ENCODE results near the gene SLC35G3.
"Not testable (repeated sequence)": the region's sequence is repeated elsewhere in the genome, so short reads cannot be mapped to it uniquely, and the experiment has no call there.

SLC35G3 gene

GRCh38 chr17:35213412-35213940 is 19.3 kb upstream of the SLC35G3 start:
- Histone ChIP-seq H3K4me2 (ENCODE audit: low read length) (no peak overlapping the region), H4K20me1 (ENCODE audit: insufficient read depth, low read length) (no peaks in the 10 kb centered on the region), H3K79me2 (ENCODE audit: low read length) (no peaks in the 10 kb centered on the region), H3K9me3 (ENCODE audit: insufficient read depth, low read length) (no peaks in the 10 kb centered on the region), H3K27ac (ENCODE audit: low read length) (no peak overlapping the region), H3K4me1 (ENCODE audit: low read length) (peaks cover 39% of the 10 kb centered on the region), H3K27me3 (ENCODE audit: low read depth, low read length) (no peaks in the 10 kb centered on the region), H3K4me3 (ENCODE audit: low read length) (no peak overlapping the region), H3K9ac (ENCODE audit: low read length) (no peak overlapping the region), H3K36me3 (replicated peaks; ENCODE audit: low read depth, low read length) (no peaks in the 10 kb centered on the region), H2AFZ (ENCODE audit: low read depth, low read length) (no peak overlapping the region)
- TF ChIP-seq CTCF (IDR thresholded peaks at IDR 0.05; ENCODE audit: low read depth, low read length) (no peak), EZH2phosphoT487 (IDR thresholded peaks at IDR 0.05; ENCODE audit: low read depth) (no peak)

DNA sequence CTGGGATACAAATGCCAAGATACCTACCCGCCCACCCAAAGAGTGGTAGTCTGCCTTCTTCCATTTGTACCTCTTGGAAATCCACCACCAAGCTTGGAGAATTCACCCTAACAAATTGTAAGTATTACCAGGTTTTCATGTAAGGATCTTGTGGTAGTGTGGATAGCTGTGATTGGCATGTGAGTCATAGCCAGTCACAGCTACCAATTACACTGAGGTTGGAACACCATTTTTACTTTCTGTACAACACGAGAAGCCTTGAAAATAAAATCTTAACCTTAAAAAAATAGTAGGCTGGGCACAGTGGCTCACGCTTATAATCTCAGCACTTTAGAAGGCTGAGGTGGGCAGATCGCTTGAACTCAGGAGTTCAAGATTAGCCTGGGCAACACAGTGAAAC is 18.5 kb upstream of the SLC35G3 start:
- H3K9me3 ChIP-seq (ENCODE audit: insufficient read depth, low read length), result no peaks in the 10 kb centered on the region
- no peak overlapping the region for H3K4me3 ChIP-seq (ENCODE audit: low read length)
- TF ChIP-seq CTCF (IDR thresholded peaks at IDR 0.05; ENCODE audit: low read depth, low read length) (no peak), EZH2phosphoT487 (IDR thresholded peaks at IDR 0.05; ENCODE audit: low read depth) (no peak)
- H4K20me1 ChIP-seq (ENCODE audit: insufficient read depth, low read length), result no peaks in the 10 kb centered on the region
- peaks cover 37% of the 10 kb centered on the region for H3K4me1 ChIP-seq (ENCODE audit: low read length)
- no peaks in the 10 kb centered on the region for H3K79me2 ChIP-seq (ENCODE audit: low read length)
- no peak overlapping the region for H2AFZ ChIP-seq (ENCODE audit: low read depth, low read length)
- H3K36me3 ChIP-seq (replicated peaks; ENCODE audit: low read depth, low read length), result no peaks in the 10 kb centered on the region
- no peak overlapping the region for H3K27ac ChIP-seq (ENCODE audit: low read length)
- no peak overlapping the region for H3K4me2 ChIP-seq (ENCODE audit: low read length)
- H3K9ac ChIP-seq (ENCODE audit: low read length), result no peak overlapping the region
- no peaks in the 10 kb centered on the region for H3K27me3 ChIP-seq (ENCODE audit: low read depth, low read length)

DNA sequence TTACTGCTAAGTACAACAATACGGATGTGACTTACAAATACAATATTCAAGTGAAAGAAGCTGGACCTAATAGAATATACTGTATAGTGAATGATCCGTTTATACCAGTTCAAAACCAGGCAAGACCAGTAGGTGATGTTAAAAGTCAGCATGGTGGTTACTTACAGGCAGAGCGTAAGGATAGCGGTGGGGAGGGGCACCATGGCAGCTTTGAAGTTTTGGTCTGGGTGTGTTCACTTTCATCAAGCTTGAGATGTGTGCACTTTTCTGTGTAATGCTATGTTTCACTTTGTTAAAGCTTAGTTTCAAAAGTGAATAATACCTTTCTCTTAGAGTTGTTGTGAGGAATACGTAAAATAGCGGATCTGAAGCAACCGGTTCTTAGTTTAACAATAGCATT is 16.5 kb upstream of the SLC35G3 start:
- Histone ChIP-seq H3K27me3 (ENCODE audit: low read depth, low read length) (no peaks in the 10 kb centered on the region), H4K20me1 (ENCODE audit: insufficient read depth, low read length) (no peaks in the 10 kb centered on the region)

DNA sequence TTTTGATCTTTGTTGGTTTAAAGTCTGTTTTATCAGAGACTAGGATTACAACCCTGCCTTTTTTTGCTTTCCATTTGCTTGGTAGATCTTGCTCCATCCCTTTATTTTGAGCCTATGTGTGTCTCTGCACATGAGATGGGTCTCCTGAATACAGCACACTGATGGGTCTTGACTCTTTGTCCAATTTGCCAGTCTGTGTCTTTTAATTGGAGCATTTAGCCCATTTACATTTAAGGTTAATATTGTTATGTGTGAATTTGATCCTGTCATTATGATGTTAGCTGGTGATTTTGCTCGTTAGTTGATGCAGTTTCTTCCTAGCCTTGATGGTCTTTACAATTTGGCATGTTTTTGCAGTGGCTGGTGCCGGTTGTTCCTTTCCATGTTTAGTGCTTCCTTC is 8.4 kb upstream of the SLC35G3 start:
- not testable (repeated sequence) for H3K9me3 ChIP-seq (ENCODE audit: insufficient read depth, low read length); H4K20me1 ChIP-seq (ENCODE audit: insufficient read depth, low read length); H3K4me3 ChIP-seq (ENCODE audit: low read length); H3K4me2 ChIP-seq (ENCODE audit: low read length); H3K27ac ChIP-seq (ENCODE audit: low read length); H3K27me3 ChIP-seq (ENCODE audit: low read depth, low read length); H3K9ac ChIP-seq (ENCODE audit: low read length); H3K4me1 ChIP-seq (ENCODE audit: low read length); H3K36me3 ChIP-seq (replicated peaks; ENCODE audit: low read depth, low read length); H2AFZ ChIP-seq (ENCODE audit: low read depth, low read length); H3K79me2 ChIP-seq (ENCODE audit: low read length)

More for the DNA sequence above, 16.5 kb upstream of the SLC35G3 start:
- no peak overlapping the region for H3K4me3 ChIP-seq (ENCODE audit: low read length)
- no peak overlapping the region for H2AFZ ChIP-seq (ENCODE audit: low read depth, low read length)
- no peak for TF ChIP-seq CTCF (IDR thresholded peaks at IDR 0.05; ENCODE audit: low read depth, low read length)
- no peak for TF ChIP-seq EZH2phosphoT487 (IDR thresholded peaks at IDR 0.05; ENCODE audit: low read depth)
- no peaks in the 10 kb centered on the region for H3K9me3 ChIP-seq (ENCODE audit: insufficient read depth, low read length)
- H3K9ac ChIP-seq (ENCODE audit: low read length), result no peak overlapping the region
- no peaks in the 10 kb centered on the region for H3K36me3 ChIP-seq (replicated peaks; ENCODE audit: low read depth, low read length)
- peaks cover 29% of the 10 kb centered on the region for H3K4me1 ChIP-seq (ENCODE audit: low read length)
- no peak overlapping the region for H3K4me2 ChIP-seq (ENCODE audit: low read length)
- no peaks in the 10 kb centered on the region for H3K79me2 ChIP-seq (ENCODE audit: low read length)
- H3K27ac ChIP-seq (ENCODE audit: low read length), result no peak overlapping the region

DNA sequence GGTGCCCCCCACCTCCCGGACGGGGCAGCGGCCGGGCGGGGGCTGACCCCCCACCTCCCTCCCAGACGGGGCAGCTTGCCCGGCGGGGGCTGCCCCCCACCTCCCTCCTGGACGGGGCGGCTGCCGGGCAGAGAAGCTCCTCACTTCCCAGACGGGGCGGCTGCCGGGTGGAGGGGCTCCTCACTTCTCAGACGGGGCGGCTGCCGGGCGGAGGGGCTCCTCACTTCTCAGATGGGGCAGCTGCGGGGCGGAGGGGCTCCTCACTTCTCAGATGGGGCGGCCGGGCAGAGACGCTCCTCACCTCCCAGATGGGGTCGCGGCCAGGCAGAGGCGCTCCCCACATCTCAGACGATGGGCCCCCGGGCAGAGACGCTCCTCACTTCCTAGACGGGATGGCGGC is 869 bp upstream of the SLC35G3 start:
- H3K9me3 ChIP-seq (ENCODE audit: insufficient read depth, low read length); H3K4me1 ChIP-seq (ENCODE audit: low read length); H3K79me2 ChIP-seq (ENCODE audit: low read length); H3K4me3 ChIP-seq (ENCODE audit: low read length); H2AFZ ChIP-seq (ENCODE audit: low read depth, low read length); H3K27ac ChIP-seq (ENCODE audit: low read length); H3K27me3 ChIP-seq (ENCODE audit: low read depth, low read length); H3K4me2 ChIP-seq (ENCODE audit: low read length); H3K36me3 ChIP-seq (replicated peaks; ENCODE audit: low read depth, low read length); H3K9ac ChIP-seq (ENCODE audit: low read length); H4K20me1 ChIP-seq (ENCODE audit: insufficient read depth, low read length): not testable (repeated sequence)
